Right atrium auricular region (tissue), 2 donors: ENCODE measurements around the gene CLDN22. TPM values are rescaled to one million over a fixed set of nuclear protein-coding genes. Genes with fewer than 3 reads are reported as not detected.

Experiments used
- DNase-seq: peaks from one replicate; pipeline ENCODE4 v3.0.0-alpha.2; 2019; ENCODE audit warnings: low spot score
- H3K27ac ChIP-seq, 2 donors: fragments of 200-600 bp; sonication (generic); 1 replicate in 1 of 2; 2 replicates in 1 of 2; pipeline ENCODE4 v1.5.1; 2016 to 2019
- H3K27me3 ChIP-seq, 2 donors: fragments of 200-600 bp; sonication (generic); one replicate each; pipeline versions ENCODE4 v1.5.1 to v1.6.0; 2017 to 2019
- H3K36me3 ChIP-seq: fragments of 200-600 bp; sonication (generic); one replicate; pipeline ENCODE4 v1.5.1; 2016
- H3K4me1 ChIP-seq, 2 donors: fragments of 200-600 bp; sonication (generic); one replicate each; pipeline versions ENCODE4 v1.5.1 to v1.6.0; 2017 to 2019
- H3K4me3 ChIP-seq, 2 donors: fragments of 200-600 bp; sonication (generic); 1 replicate in 1 of 2; 2 replicates in 1 of 2; pipeline ENCODE4 v1.5.1; 2017 to 2019; ENCODE audit warnings: mild to moderate bottlenecking in 1 of 2, moderate library complexity in 1 of 2
- H3K9me3 ChIP-seq, 2 donors: fragments of 200-600 bp; sonication (generic); one replicate each; pipeline ENCODE4 v1.5.1; 2019
- CTCF ChIP-seq, 2 donors: fragments of 200-600 bp; sonication (generic); IDR thresholded peaks; one replicate each; pipeline ENCODE4 v1.5.1; 2019; ENCODE audit warnings: antibody characterized with exemption in 2 of 2
- total RNA-seq, 2 donors: library from RNA; depleted of rRNA; stranded (reverse); fragments of >200 nt; gene quantifications; one replicate each; pipeline ENCODE4 v1.1.0, GENCODE V29; 2016

Gene CLDN22
- total RNA-seq, 2 donors from 2014 or later: not detected

DNA sequence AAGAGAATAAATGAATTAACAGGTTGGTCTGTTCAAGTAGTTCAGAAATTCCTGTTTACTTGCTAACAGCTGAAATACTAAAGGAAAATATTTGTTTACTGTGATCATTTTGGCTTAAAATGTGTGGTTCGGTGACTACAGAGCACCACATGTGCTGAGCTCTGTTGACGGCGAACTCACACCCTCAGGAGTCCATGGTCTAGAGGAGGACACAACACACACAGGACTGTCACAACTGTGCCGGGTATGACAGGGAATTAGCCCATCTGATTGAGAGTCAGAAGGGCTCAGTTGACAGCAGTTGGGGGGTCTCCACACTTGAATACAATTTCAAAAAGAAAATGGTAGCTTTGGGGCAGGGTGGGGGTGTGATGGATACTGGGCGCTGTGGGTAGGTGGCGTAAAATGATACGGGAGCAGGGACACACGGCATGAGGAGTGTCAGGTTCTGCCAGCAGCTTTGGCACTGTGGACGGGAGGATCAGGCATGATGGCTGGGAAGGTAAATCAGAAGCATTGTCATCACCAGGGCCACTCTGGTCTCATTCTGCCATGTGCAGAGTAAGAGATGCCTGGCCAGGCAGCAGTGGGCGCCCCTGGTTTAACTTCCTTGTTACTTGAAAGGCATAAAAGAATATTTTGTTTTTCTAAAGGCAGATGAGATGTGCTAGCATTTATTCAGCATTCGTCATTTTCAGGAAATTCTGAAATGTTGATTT lies 33.3 kb downstream of the CLDN22 start:
- Histone ChIP-seq H3K36me3 (peaks cover 87% of the 10 kb centered on the region), H3K27ac (no peak overlapping the region), H3K9me3 (no peaks in the 10 kb centered on the region), H3K4me1 (no peaks in the 10 kb centered on the region), H3K4me3 (no peak overlapping the region), H3K27me3 (no peaks in the 10 kb centered on the region)
- no peak for TF ChIP-seq CTCF (IDR thresholded peaks at IDR 0.05)
- DNase-seq: no peak

DNA sequence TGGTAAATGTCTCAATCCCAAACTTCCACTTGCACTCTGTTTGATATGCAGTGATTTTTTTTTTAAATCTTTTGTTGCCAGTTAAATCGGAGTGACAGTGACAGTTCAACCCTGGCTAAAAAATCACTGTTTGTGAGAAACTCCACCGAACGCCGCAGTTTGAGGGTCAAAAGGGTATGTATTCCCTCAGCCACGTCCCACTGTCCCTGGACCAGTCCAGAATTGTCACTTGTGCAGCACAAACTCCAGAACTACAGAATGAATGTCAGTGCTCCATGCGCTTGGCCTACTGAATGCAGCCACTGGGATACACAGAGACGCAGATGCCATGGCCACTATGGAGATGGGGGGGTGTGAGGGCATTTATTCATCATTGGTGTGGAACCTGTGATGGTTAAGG lies 34.2 kb downstream of the CLDN22 start:
- no peak for TF ChIP-seq CTCF (IDR thresholded peaks at IDR 0.05)
- H3K27ac ChIP-seq: no peak overlapping the region
- DNase-seq: no peak
- H3K36me3 ChIP-seq: peaks cover 90% of the 10 kb centered on the region
- no peak overlapping the region for H3K4me3 ChIP-seq
- H3K27me3 ChIP-seq: no peaks in the 10 kb centered on the region
- no peaks in the 10 kb centered on the region for H3K4me1 ChIP-seq
- H3K9me3 ChIP-seq: no peaks in the 10 kb centered on the region

DNA sequence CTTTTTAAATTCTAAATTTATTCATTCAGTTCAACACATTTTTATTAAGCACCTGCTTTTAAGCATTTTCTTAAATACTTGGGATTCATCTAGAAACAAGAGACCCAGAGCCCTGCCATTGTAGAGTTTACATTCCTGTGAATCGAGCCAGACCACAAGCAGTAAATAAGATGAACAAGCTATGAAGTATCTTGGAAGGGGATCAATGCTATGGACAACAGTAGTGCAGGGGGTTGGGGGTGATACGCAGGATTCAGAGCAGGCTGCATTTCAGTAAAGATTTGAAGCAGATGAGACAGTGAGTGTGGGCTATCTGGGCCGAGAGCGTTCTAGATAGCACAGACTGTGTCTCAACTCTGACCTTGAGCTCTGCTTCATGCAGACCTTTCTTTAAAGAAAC lies 35.1 kb downstream of the CLDN22 start:
- no peak overlapping the region for H3K4me3 ChIP-seq
- TF ChIP-seq CTCF (IDR thresholded peaks at IDR 0.05): no peak
- H3K36me3 ChIP-seq: peaks cover 88% of the 10 kb centered on the region
- no peaks in the 10 kb centered on the region for H3K4me1 ChIP-seq
- no peaks in the 10 kb centered on the region for H3K27me3 ChIP-seq
- H3K9me3 ChIP-seq: no peaks in the 10 kb centered on the region
- no peak overlapping the region for H3K27ac ChIP-seq
- DNase-seq: no peak

- Histone ChIP-seq H3K27me3 (no peaks in the 10 kb centered on the region), H3K36me3 (peaks cover 83% of the 10 kb centered on the region), H3K4me3 (no peak overlapping the region), H3K4me1 (no peaks in the 10 kb centered on the region), H3K27ac (no peak overlapping the region), H3K9me3 (no peaks in the 10 kb centered on the region)
- DNase-seq: no peak
- no peak for TF ChIP-seq CTCF (IDR thresholded peaks at IDR 0.05)
Measured at GRCh38 chr4:183284258-183284785, 35.8 kb downstream of the CLDN22 start.

DNA sequence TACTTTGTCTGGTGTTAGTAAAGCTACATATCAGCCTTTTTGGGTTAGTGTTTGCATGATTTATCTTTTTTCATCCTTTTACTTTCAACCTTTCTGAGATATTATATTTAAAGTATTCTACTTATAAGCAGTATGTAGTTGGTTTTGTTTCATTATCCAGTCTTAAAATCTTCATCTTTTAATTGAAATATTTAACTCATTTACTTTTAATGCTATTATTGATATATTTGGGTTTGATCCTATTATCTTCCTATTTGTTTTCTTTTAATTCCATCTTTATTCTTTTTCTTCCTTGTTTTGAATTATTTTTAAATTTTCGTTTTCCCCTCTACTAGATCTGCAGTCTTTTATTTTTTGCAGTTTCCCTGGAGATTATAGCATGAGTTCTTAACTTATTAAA lies 44.0 kb downstream of the CLDN22 start:
- DNase-seq: no peak
- H3K36me3 ChIP-seq: peaks cover 40% of the 10 kb centered on the region

More for the DNA sequence above, 44.0 kb downstream of the CLDN22 start:
- no peak overlapping the region for H3K27ac ChIP-seq
- H3K9me3 ChIP-seq: peaks cover 5 to 32% of the 10 kb centered on the region in 2 donors
- no peaks in the 10 kb centered on the region for H3K27me3 ChIP-seq
- no peak overlapping the region for H3K4me3 ChIP-seq
- H3K4me1 ChIP-seq: no peaks in the 10 kb centered on the region
- no peak for TF ChIP-seq CTCF (IDR thresholded peaks at IDR 0.05)
